ENCODE results near the gene STK11.

DNA sequence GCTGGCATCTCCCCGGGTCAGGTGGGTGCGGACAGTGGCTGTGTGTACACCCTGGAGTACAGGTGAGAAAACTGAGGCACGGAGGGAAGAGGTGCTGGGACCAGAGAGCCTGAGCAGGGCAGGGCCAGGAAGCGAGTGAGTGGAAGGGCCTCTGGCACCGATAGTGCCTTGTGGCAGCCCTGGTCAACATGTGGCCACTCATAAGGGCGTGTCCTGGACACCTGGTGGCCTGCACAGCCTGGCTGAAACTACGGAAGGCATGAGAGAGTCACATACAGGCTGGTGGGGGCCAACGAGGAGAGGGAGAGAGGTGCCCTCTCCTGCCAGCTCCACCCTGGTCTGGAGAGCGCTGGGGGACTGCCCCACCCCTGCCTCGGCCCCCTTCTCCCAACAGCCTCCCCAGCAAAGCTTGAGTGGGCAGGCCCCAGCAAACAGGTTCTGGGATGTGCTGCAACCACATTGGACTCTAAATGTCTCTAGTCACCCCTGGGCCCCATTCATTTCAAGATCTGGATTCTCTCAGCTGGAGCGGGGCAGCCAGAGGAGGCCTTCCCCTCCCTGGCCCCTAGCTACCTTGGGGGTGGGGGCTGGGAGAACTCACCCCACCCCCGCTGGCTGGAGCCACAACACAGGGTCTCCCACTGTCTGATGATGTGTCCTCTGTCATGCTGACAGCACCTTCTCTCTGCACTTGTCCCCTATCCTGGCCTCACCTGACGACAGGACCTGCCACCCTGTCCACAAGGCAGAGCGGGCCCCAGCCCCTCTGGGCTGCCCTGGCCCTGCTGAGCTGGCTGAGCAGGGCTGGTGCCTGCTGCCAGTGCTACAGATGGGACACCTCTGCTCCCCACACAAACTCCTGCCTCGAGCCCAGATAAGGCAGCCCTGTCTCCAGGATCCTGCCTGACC is 26.4 kb downstream of the STK11 start:
- TF ChIP-seq, protein P1, sequence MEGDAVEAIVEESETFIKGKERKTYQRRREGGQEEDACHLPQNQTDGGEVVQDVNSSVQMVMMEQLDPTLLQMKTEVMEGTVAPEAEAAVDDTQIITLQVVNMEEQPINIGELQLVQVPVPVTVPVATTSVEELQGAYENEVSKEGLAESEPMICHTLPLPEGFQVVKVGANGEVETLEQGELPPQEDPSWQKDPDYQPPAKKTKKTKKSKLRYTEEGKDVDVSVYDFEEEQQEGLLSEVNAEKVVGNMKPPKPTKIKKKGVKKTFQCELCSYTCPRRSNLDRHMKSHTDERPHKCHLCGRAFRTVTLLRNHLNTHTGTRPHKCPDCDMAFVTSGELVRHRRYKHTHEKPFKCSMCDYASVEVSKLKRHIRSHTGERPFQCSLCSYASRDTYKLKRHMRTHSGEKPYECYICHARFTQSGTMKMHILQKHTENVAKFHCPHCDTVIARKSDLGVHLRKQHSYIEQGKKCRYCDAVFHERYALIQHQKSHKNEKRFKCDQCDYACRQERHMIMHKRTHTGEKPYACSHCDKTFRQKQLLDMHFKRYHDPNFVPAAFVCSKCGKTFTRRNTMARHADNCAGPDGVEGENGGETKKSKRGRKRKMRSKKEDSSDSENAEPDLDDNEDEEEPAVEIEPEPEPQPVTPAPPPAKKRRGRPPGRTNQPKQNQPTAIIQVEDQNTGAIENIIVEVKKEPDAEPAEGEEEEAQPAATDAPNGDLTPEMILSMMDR (IDR thresholded peaks at IDR 0.05) = no peak
- no peak for TF ChIP-seq POLR2A (IDR thresholded peaks at IDR 0.05)

All from testis (tissue), 2 donors.